Natural killer cell (primary cell): ENCODE results near the gene ASGR2. TPM values are rescaled to one million over a fixed set of nuclear protein-coding genes. Genes with fewer than 3 reads are reported as not detected.

ENCODE experiments used
- ATAC-seq, 3 donors: fragments of 150-1000 bp in 2 of 3; fragments of 200-7000 bp in 1 of 3; cut with Tn5 transposase; 1 replicate in 1 of 3; 2 replicates in 2 of 3; pipeline ENCODE4 v1.10.0; 2021; ENCODE audit warnings: mild to moderate bottlenecking in 2 of 3, moderate library complexity in 2 of 3
- DNase-seq, 2 donors: peaks; one replicate each; pipeline versions ENCODE4 v3.0.0 to v3.0.0-alpha.2; 2013 to 2021; ENCODE audit warnings: mixed read lengths in 1 of 2
- H3K27ac ChIP-seq: one replicate; pipeline ENCODE4 v1.5.1; 2013; ENCODE audit warnings: mild to moderate bottlenecking, low read length
- H3K27me3 ChIP-seq: one replicate; pipeline ENCODE4 v1.6.1; 2013; ENCODE audit warnings: low read length; ENCODE audit not compliant: control insufficient read depth, insufficient read depth
- H3K36me3 ChIP-seq: one replicate; pipeline ENCODE4 v1.6.1; 2013; ENCODE audit warnings: low read length; ENCODE audit not compliant: control insufficient read depth, insufficient read depth
- H3K4me1 ChIP-seq: one replicate; pipeline ENCODE4 v1.6.1; 2013; ENCODE audit warnings: low read length; ENCODE audit not compliant: control insufficient read depth, insufficient read depth
- H3K4me3 ChIP-seq: one replicate; pipeline ENCODE4 v1.5.1; 2013; ENCODE audit warnings: low read length
- H3K9me3 ChIP-seq: one replicate; pipeline ENCODE4 v1.6.1; 2013; ENCODE audit warnings: low read length; ENCODE audit not compliant: control insufficient read depth, insufficient read depth
- H3K27ac Mint-ChIP-seq, 2 donors: one replicate each; pipeline ENCODE4 v1.8.0; 2022; ENCODE audit warnings: mild to moderate bottlenecking in 2 of 2, mixed read lengths in 2 of 2, moderate library complexity in 1 of 2
- H3K27me3 Mint-ChIP-seq, 2 donors: one replicate each; pipeline ENCODE4 v1.8.0; 2022; ENCODE audit warnings: low read depth in 2 of 2, mixed read lengths in 2 of 2
- H3K36me3 Mint-ChIP-seq: one replicate; pipeline ENCODE4 v1.8.0; 2022; ENCODE audit warnings: mixed read lengths
- H3K4me1 Mint-ChIP-seq, 2 donors: one replicate each; pipeline ENCODE4 v1.8.0; 2022; ENCODE audit warnings: mixed read lengths in 2 of 2
- H3K4me3 Mint-ChIP-seq: one replicate; pipeline ENCODE4 v1.8.0; 2022; ENCODE audit warnings: mild to moderate bottlenecking, moderate library complexity, mixed read lengths
- H3K9me3 Mint-ChIP-seq, 2 donors: one replicate each; pipeline ENCODE4 v1.8.0; 2022; ENCODE audit warnings: mixed read lengths in 2 of 2
- WGBS: methylation state at CpG from one replicate; pipeline ENCODE4 v1.1.7; 2013; ENCODE audit warnings: missing lambda C conversion rate; ENCODE audit not compliant: insufficient coverage; 5-methylcytosine and 5-hydroxymethylcytosine counted together
- intact Hi-C: fragments of 100-400 bp; cut with micrococcal nuclease; formaldehyde crosslinking; loops from one replicate; pipeline ENCODE4 v1.14.2; 2022
- total RNA-seq, 4 donors: library from RNA; stranded (reverse); fragments of 120-200 nt in 1 of 4; gene quantifications; one replicate each; pipeline versions ENCODE4 v1.2.3 to v1.2.4, GENCODE V29; 2013 to 2022
- TF ChIP-seq, protein P1 (sequence below): fragments of 200-600 bp; IDR thresholded peaks from one replicate; pipeline ENCODE4 v1.8.0; 2022; ENCODE audit warnings: antibody characterized with exemption

The ASGR2 gene
- total RNA-seq, 3 donors from 2014 or later (not counting 1 experiment from before 2014, with no cell fraction given) = 0.88 to 2.3 TPM; not detected in 1

DNA sequence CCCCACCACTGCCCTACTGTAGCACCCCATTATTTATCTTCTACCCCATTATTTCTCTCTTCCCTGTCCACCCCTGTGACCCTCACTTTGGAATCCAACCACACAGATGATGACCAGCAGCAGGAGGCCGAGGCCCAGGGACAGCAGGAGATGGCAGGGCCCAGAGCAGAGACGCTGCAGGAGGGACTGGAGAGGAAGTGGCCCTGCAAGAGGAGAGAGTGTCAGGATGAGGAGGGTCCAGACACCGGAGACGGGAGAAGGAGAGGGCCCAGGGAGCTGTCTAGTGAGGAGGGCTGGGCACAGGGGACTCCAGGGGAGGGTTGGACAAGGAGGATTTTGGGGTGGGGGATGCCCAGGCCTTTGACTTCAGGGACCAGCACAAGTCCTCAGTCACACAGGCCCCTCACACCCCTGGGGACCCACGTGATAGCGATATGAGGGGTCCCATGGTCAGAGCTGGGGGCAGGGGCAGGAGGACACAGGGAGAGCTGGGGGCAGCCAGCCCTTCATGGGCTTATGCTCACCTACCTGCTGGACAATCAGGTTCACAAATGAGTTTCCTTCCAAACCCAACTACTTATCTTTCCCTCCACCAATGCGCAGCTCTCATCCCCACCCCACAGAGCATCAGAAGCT, 36.6 kb downstream of the ASGR2 start:
- H3K9me3 Mint-ChIP-seq = no peaks in the 10 kb centered on the region
- H3K4me1 Mint-ChIP-seq = peaks cover 27 to 54% of the 10 kb centered on the region in 2 donors
- intact Hi-C loops = no loop called here
- no peaks in the 10 kb centered on the region for H3K27me3 Mint-ChIP-seq
- H3K27me3 ChIP-seq = no peaks in the 10 kb centered on the region
- H3K9me3 ChIP-seq = no peaks in the 10 kb centered on the region
- peak overlapping the region in 1 of 2 donors; percentile 7 for H3K27ac Mint-ChIP-seq
- H3K36me3 ChIP-seq = no peaks in the 10 kb centered on the region
- no peak overlapping the region for H3K27ac ChIP-seq
- TF ChIP-seq, protein P1, sequence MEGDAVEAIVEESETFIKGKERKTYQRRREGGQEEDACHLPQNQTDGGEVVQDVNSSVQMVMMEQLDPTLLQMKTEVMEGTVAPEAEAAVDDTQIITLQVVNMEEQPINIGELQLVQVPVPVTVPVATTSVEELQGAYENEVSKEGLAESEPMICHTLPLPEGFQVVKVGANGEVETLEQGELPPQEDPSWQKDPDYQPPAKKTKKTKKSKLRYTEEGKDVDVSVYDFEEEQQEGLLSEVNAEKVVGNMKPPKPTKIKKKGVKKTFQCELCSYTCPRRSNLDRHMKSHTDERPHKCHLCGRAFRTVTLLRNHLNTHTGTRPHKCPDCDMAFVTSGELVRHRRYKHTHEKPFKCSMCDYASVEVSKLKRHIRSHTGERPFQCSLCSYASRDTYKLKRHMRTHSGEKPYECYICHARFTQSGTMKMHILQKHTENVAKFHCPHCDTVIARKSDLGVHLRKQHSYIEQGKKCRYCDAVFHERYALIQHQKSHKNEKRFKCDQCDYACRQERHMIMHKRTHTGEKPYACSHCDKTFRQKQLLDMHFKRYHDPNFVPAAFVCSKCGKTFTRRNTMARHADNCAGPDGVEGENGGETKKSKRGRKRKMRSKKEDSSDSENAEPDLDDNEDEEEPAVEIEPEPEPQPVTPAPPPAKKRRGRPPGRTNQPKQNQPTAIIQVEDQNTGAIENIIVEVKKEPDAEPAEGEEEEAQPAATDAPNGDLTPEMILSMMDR = no peak
- H3K4me3 Mint-ChIP-seq = no peak overlapping the region
- no peaks in the 10 kb centered on the region for H3K36me3 Mint-ChIP-seq
- H3K4me3 ChIP-seq = no peak overlapping the region
- ATAC-seq (no peak), DNase-seq (no peak)
- peaks cover 31% of the 10 kb centered on the region for H3K4me1 ChIP-seq
- 93% methylated on average over 7 of the region's 7 CpGs for WGBS

DNA sequence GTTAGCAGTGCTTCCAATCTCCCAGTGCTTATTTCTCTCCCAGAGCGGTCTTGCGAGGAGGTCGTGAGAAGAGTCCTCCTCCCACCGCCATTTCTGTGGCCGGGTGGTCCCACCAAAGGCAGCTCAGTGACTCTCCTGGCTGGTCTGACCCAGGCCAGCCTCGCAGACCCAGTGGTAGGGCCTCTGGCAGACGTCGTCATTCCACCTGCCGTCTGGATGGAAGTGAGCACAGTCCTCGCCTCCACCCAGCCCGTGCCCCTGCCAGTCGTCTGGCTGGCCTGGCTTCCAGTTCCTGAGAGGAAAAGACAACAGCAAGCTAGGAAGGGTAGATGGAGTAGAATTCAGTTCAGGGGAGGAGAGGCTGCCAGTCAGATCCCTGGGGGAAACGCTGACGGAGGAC, 39.7 kb downstream of the ASGR2 start:
- Mint-ChIP-seq H3K27me3 (peaks cover 0 to 4% of the 10 kb centered on the region in 2 donors), H3K4me1 (peaks cover 0 to 33% of the 10 kb centered on the region in 2 donors), H3K9me3 (no peaks in the 10 kb centered on the region), H3K27ac (no peak overlapping the region), H3K36me3 (no peaks in the 10 kb centered on the region), H3K4me3 (no peak overlapping the region)
- H3K27ac ChIP-seq = no peak overlapping the region
- H3K27me3 ChIP-seq = no peaks in the 10 kb centered on the region
- H3K4me3 ChIP-seq = no peak overlapping the region
- no peak for DNase-seq
- no peak for ATAC-seq
- H3K9me3 ChIP-seq = no peaks in the 10 kb centered on the region
- no peaks in the 10 kb centered on the region for H3K36me3 ChIP-seq
- TF ChIP-seq, protein P1 = no peak
- intact Hi-C loops = no loop called here
- WGBS = 92% methylated on average over 14 of the region's 14 CpGs
- peaks cover 2% of the 10 kb centered on the region for H3K4me1 ChIP-seq

DNA sequence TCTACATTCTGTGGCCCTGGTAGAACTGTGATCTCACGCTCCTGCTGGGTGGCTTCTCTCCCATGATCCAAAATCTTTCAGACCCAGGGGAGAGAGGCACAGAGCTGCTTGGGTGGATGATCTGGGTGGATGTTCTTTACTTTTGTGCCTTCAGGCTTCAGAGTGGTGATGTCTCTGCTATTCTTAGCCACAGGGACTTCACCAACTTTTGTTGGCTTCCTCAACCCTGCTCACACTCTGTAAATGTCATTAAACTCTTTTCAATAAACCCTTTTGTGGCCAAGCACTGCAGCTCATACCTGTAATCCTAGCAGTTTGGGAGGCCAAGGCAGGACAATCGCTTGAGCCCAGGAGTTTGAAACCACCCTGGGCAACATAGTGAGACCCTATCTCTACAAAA, 42.2 kb downstream of the ASGR2 start:
- 79% methylated on average over 2 of the region's 2 CpGs for WGBS
- Histone ChIP-seq H3K27me3 (no peaks in the 10 kb centered on the region), H3K27ac (no peak overlapping the region), H3K4me3 (no peak overlapping the region), H3K4me1 (no peaks in the 10 kb centered on the region), H3K36me3 (no peaks in the 10 kb centered on the region), H3K9me3 (peaks cover 13% of the 10 kb centered on the region)
- TF ChIP-seq, protein P1 = no peak
- DNase-seq (no peak), ATAC-seq (peak in 1 of 3 donors; percentile 2)
- no peak overlapping the region for H3K4me3 Mint-ChIP-seq
- peaks cover 0 to 4% of the 10 kb centered on the region in 2 donors for H3K27me3 Mint-ChIP-seq
- no peak overlapping the region for H3K27ac Mint-ChIP-seq
- H3K9me3 Mint-ChIP-seq = peaks cover 8% of the 10 kb centered on the region in 2 donors
- H3K4me1 Mint-ChIP-seq = peaks cover 0 to 13% of the 10 kb centered on the region in 2 donors
- H3K36me3 Mint-ChIP-seq = peaks cover 12% of the 10 kb centered on the region
- intact Hi-C loops = no loop called here

DNA sequence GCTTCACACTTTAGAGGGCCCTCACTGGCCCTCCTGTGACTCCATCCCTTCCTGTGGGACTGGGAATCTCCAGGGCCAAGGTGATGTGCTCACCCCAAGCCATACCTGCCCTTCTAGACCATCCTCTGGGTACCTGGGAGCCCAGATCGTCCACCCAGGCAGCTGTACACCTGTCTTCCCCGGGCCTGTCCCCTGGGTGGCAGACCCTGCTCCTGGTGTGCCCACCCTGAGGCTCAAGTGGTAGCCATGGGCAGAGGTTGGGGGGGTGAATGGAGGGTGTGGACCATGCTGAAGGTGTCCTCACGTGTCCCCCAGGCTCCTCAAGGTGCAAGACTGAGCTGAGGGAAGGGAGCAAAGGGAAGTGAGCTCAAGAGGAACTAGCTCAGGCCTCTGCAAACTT, 43.9 kb downstream of the ASGR2 start:
- no peak for ATAC-seq
- Histone ChIP-seq H3K4me3 (no peak overlapping the region), H3K27me3 (no peaks in the 10 kb centered on the region), H3K36me3 (no peaks in the 10 kb centered on the region), H3K27ac (no peak overlapping the region), H3K4me1 (no peaks in the 10 kb centered on the region), H3K9me3 (peaks cover 13% of the 10 kb centered on the region)
- Mint-ChIP-seq H3K36me3 (peaks cover 12% of the 10 kb centered on the region), H3K27ac (no peak overlapping the region), H3K27me3 (peaks cover 0 to 4% of the 10 kb centered on the region in 2 donors), H3K4me3 (no peak overlapping the region), H3K4me1 (peaks cover 0 to 6% of the 10 kb centered on the region in 2 donors), H3K9me3 (peaks cover 8% of the 10 kb centered on the region in 2 donors)
- no peak for DNase-seq
- TF ChIP-seq, protein P1 = no peak
- WGBS = 76% methylated on average over 3 of the region's 3 CpGs
- intact Hi-C loops = no loop called here
